GM10248 (cell line): Measurements from ENCODE around the gene STAB2.

Experiments used
- CTCF ChIA-PET: fragments of 300-600 bp; sonication (Branson Sonifier 250); formaldehyde crosslinking; extraction: SDS; loops from one replicate; lab custom pipeline; 2021; ENCODE audit warnings: antibody characterized with exemption; lab: Yijun Ruan, JAX
- POLR2A ChIA-PET: fragments of 350-650 bp; sonication (Branson Sonifier 250); formaldehyde crosslinking; extraction: SDS; loops from one replicate; lab custom pipeline; 2020; ENCODE audit warnings: antibody characterized with exemption; lab: Yijun Ruan, JAX
- DNase-seq: peaks from one replicate; pipeline ENCODE4 v3.0.0; 2012; ENCODE audit errors: extremely low spot score
- TF ChIP-seq, protein P1 (sequence below): IDR thresholded peaks from 2 replicates; pipeline ENCODE4 v1.5.1; 2012; ENCODE audit warnings: mild to moderate bottlenecking, low read depth; ENCODE audit errors: extremely low read depth, missing control alignments, control extremely low read depth

The STAB2 gene

DNA sequence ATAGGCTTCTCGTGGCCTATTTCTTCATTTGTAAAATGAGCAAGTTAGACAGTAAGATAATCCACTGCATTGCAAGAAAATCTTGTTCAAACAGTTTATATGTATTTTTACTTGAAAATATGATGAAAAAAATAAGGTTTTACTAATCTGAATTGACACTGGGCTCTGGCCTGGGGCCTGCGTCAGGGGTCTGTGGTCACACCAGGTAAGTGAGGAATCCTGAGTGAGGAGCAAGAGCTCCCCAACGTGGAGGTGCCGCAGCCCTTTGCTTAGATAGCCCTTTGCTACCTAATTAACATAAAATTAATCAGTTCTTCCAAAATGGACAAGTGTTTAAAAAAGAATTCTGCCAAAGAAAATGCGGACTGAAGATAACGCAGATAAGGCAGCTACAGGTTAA is 39.1 kb upstream of the STAB2 start:
- CTCF ChIA-PET = interaction anchor here (0.6 to 6.9 kb wide), 49 partner anchors 10 to 779 kb away, joined by 3 to 109 read pairs (median 5); partner anchors contain the start of genes C12orf42 and PAH
- POLR2A ChIA-PET = no interaction called here
- DNase-seq = no peak
- TF ChIP-seq, protein P1, sequence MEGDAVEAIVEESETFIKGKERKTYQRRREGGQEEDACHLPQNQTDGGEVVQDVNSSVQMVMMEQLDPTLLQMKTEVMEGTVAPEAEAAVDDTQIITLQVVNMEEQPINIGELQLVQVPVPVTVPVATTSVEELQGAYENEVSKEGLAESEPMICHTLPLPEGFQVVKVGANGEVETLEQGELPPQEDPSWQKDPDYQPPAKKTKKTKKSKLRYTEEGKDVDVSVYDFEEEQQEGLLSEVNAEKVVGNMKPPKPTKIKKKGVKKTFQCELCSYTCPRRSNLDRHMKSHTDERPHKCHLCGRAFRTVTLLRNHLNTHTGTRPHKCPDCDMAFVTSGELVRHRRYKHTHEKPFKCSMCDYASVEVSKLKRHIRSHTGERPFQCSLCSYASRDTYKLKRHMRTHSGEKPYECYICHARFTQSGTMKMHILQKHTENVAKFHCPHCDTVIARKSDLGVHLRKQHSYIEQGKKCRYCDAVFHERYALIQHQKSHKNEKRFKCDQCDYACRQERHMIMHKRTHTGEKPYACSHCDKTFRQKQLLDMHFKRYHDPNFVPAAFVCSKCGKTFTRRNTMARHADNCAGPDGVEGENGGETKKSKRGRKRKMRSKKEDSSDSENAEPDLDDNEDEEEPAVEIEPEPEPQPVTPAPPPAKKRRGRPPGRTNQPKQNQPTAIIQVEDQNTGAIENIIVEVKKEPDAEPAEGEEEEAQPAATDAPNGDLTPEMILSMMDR = no peak

DNA sequence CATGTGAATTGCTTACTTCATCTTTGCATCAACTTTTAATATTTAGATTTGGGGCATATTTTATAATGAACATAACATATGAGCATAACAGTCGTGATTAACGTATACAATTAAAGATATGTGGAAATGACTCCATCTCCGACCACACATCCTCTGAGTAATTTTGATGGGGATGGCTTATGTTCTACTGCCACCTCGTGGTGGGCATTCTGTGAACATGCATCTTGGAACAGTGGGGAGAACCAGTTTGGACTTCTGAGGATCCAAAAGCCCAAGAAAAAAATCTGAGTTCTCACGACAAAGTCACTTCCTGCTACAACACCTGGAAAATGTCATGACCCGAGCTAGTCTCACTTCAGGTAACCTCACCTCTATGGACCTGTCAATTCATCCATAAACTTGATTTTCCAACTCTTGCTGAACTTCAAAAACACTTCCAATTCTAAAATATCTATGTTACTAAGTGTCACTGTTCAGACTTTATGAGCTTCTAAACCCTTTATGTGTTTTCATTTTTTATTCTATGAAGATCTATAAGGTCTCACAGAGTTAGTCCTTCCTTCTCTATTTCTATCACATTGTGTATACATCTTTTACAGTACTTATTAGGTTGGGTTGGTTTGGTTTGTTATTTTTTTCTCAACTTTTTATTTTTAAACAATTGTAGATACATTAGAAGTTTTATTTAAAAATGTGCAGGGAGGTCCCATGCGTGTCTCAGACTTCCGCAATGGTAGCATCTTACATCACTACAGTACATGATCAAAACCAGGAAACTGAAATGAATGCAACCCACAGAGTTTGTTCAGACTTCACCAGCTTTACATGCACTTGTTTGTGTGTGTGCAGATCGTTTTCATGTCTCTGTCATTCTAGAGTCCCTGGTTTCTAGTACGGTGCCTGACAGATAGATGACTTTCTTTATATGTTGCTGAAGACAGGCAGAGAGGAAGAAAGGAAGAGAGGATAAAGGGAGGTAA is 38.2 kb upstream of the STAB2 start:
- TF ChIP-seq, protein P1 = peak; percentile 82
- ChIA-PET CTCF (interaction anchor here (0.6 to 6.9 kb wide), 56 partner anchors 9 to 780 kb away, joined by 3 to 109 read pairs (median 5); partner anchors contain the start of genes C12orf42 and PAH), POLR2A (no interaction called here)
- DNase-seq = peak; percentile 49

DNA sequence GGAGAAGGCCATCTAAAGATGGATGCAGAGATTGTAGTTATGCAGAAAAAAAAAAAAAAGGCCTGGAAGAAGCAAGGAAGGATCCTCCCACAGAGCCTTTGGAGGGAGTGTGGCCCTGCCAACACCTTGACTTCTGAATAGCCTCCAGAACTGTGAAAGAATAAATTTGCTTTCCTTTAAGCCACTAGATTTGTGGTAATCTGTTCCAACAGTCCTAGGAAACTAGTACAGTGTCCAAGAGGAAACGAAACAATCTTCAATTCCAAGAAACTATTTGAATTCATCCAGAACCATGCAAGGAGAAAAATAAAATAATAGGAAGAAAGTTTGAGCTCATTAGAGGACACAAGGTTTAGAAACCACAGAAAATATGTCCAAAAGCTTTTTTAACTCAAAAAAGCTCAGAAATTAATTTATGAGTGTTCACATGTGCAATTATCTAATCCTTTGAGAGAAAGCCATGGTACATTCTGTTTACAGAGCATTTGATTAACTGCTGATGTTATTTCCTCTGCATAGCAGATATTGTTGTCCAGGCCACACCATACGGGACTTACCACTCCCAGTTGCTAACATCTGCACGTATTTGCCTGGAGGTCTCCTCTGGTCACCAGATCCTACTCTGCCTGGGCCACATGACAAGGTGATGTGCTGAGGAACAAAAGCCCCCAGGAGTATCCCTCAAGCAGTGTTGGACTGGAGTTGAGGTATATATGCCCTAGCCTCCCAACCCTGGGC is 30.0 kb upstream of the STAB2 start:
- DNase-seq = no peak
- TF ChIP-seq, protein P1 = no peak
- POLR2A ChIA-PET = no interaction called here
- CTCF ChIA-PET = interaction anchor here (1.1 to 4.4 kb wide), 3 partner anchors 9 to 674 kb away, joined by 3 to 17 read pairs (median 5); no protein-coding TSS in a partner anchor

DNA sequence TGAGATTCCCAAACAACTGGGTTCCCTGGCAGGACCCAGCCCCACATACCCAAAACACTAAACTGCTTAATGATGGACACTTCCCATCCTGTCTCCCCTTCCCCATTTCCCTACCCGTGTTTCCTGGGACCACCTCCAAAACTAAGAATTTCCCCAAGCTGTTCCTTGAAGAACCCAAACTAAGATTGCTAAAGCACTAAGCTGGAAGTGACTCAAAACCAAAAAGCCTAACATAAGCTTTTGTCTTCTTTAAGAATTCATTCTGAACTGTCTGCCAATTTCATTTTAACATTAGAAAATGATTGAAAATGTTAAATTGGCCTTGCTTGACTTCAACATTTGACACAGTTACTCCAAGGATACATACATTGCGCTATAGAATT is 29.5 kb upstream of the STAB2 start:
- CTCF ChIA-PET = interaction anchor here (1.1 to 4.4 kb wide), 3 partner anchors 9 to 674 kb away, joined by 3 to 17 read pairs (median 5); no protein-coding TSS in a partner anchor
- no peak for DNase-seq
- POLR2A ChIA-PET = no interaction called here
- TF ChIP-seq, protein P1 = no peak

DNA sequence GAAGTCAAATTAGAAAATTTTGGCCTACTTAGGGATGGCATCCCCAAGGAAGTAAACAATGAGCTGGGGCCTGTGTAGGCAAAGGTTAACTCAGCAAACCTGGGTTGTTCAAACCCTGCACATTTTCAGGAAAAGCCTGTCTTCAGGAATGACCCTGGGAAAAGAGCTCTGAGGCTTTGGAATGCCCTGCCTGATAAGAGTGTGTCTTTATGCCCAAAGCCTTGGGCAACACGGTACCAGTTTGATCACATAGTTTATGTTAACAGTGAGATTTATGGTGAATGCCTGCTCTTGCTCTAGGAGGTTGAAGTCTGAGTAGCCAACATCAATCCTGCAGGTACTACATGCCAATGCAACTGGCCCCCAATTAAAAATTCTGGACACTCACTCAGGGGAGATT is 28.2 kb upstream of the STAB2 start:
- DNase-seq = no peak
- TF ChIP-seq, protein P1 = no peak
- POLR2A ChIA-PET = no interaction called here
- CTCF ChIA-PET = interaction anchor here (0.8 to 4.4 kb wide), 4 partner anchors 11 to 676 kb away, joined by 3 to 17 read pairs (median 6); no protein-coding TSS in a partner anchor

DNA sequence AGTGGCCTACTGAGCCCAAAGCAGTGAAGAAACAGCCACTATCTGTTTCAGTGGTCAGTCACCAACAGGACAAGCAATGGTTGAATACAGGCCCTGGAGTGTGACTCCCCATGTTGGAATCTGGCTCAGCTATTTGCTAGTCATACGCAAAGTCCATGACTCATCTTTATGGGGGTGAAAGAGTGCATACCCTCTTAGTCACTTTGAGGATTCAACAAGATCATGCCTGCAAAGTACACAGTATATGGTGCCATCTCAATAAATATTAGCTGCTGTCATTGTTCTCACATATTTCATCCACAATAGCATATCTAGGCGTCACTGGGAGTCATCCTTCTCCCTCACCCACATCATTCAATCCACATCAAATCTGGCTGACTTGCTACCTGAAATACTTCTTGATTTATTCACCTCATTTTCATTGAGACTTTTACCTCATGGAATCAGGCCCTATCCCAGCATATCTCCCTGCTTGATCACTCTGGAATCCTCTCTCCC is 26.4 kb upstream of the STAB2 start:
- CTCF ChIA-PET = interaction anchor here (1.3 to 2.3 kb wide), 2 partner anchors 612 to 678 kb away, joined by 4 to 9 read pairs; no protein-coding TSS in a partner anchor
- POLR2A ChIA-PET = no interaction called here

More for the DNA sequence above, 26.4 kb upstream of the STAB2 start:
- no peak for DNase-seq
- TF ChIP-seq, protein P1 = no peak
